HFF-Myc (cell line): Measurements from ENCODE around the gene MAPK12.

ENCODE experiments used
- DNase-seq: peaks from one replicate; pipeline ENCODE4 v3.0.0-alpha.2; 2011; ENCODE audit warnings: low read depth; ENCODE audit errors: extremely low read depth
- H3K4me3 ChIP-seq: replicated peaks from 2 replicates; pipeline ENCODE4 v1.5.1; 2011; ENCODE audit warnings: low read depth, mild to moderate bottlenecking, control low read depth, low read length
- CTCF ChIP-seq: IDR thresholded peaks from 2 replicates; pipeline ENCODE4 v1.5.1; 2012; ENCODE audit warnings: mild to moderate bottlenecking, low read depth, low read length, control low read depth; ENCODE audit errors: missing control alignments

MAPK12 gene

GRCh38 chr22:50226875-50227165 is 34.7 kb downstream of the MAPK12 start:
- no peak overlapping the region for H3K4me3 ChIP-seq
- no peak for DNase-seq
- TF ChIP-seq CTCF: no peak

GRCh38 chr22:50226063-50226874 is 35.2 kb downstream of the MAPK12 start:
- TF ChIP-seq CTCF: no peak
- no peak for DNase-seq
- H3K4me3 ChIP-seq: no peak overlapping the region

- H3K4me3 ChIP-seq: no peak overlapping the region
- DNase-seq: no peak
- TF ChIP-seq CTCF: no peak
Measured at GRCh38 chr22:50225200-50225969, 36.1 kb downstream of the MAPK12 start.

GRCh38 chr22:50224071-50224470 is 37.4 kb downstream of the MAPK12 start:
- no peak for TF ChIP-seq CTCF
- no peak for DNase-seq
- H3K4me3 ChIP-seq: no peak overlapping the region

GRCh38 chr22:50222508-50222907 is 39.0 kb downstream of the MAPK12 start:
- H3K4me3 ChIP-seq: no peak overlapping the region
- TF ChIP-seq CTCF: no peak
- DNase-seq: no peak

GRCh38 chr22:50221410-50222300 is 39.8 kb downstream of the MAPK12 start:
- no peak for DNase-seq
- no peak for TF ChIP-seq CTCF

More at GRCh38 chr22:50221410-50222300, 39.8 kb downstream of the MAPK12 start:
- H3K4me3 ChIP-seq: no peak overlapping the region
